H1 (cell line): ENCODE data around the gene NEUROD6. TPM values are rescaled to one million over a fixed set of nuclear protein-coding genes. Genes with fewer than 3 reads are reported as not detected.

ENCODE experiments used
- EP300 ChIP-seq, 2 experiments: IDR thresholded peaks; 1 replicate in 1 of 2; 2 replicates in 1 of 2; pipeline ENCODE4 v1.6.1; 2011 to 2012; ENCODE audit warnings: low read depth in 2 of 2, low read length in 2 of 2, mild to moderate bottlenecking in 2 of 2, borderline replicate concordance in 1 of 2, inconsistent platforms in 1 of 2, moderate library complexity in 1 of 2
- GTF2F1 ChIP-seq: IDR thresholded peaks from 2 replicates; pipeline ENCODE4 v1.6.1; 2012; ENCODE audit warnings: low read depth, low read length, improper control_type of control experiment, borderline replicate concordance
- MAFK ChIP-seq: IDR thresholded peaks from 2 replicates; pipeline ENCODE4 v1.6.1; 2012; ENCODE audit warnings: low read depth, mild to moderate bottlenecking, improper control_type of control experiment, low read length
- SP1 ChIP-seq: IDR thresholded peaks from 2 replicates; pipeline ENCODE4 v1.6.1; 2011; ENCODE audit warnings: low read depth, low read length
- SP2 ChIP-seq: IDR thresholded peaks from 2 replicates; pipeline ENCODE4 v1.6.1; 2012; ENCODE audit warnings: mild to moderate bottlenecking, low read length, inconsistent platforms
- USF2 ChIP-seq: IDR thresholded peaks from 2 replicates; pipeline ENCODE4 v1.6.1; 2011; ENCODE audit warnings: low read length, improper control_type of control experiment
- polyA plus RNA-seq, 7 experiments: library from polyadenylated mRNA; depleted of rRNA in 3 of 7; stranded (reverse) in 5 of 7; unstranded in 2 of 7; fragments of >200 nt in 5 of 7; fragments of 200-250 nt in 2 of 7; gene quantifications; 1 replicate in 5 of 7; 2 replicates in 1 of 7; 4 replicates in 1 of 7; pipeline versions ENCODE4 v1.2.1 to v1.2.3, GENCODE V29; 2011 to 2013; ENCODE audit warnings: missing spikeins in 2 of 7, mixed read lengths in 2 of 7
- total RNA-seq: library from RNA; stranded (reverse); fragmentation: NEBNext Ultra II Directional; extraction: Animal tissue kit (Norgen Biotek cat#: 25700); gene quantifications from 2 replicates; pipeline ENCODE4 v1.2.1, GENCODE V29; 2021
- TF ChIP-seq, protein P1 (sequence below): IDR thresholded peaks from 2 replicates; pipeline ENCODE4 v1.6.1; 2011; ENCODE audit warnings: low read depth, mild to moderate bottlenecking, low read length; ENCODE audit not compliant: insufficient read depth

Gene NEUROD6
- total and polyA plus RNA-seq, 2 of the 8 experiments (the other 6 are each of a cell fraction or from before 2014, with no cell fraction given) = not detected

DNA sequence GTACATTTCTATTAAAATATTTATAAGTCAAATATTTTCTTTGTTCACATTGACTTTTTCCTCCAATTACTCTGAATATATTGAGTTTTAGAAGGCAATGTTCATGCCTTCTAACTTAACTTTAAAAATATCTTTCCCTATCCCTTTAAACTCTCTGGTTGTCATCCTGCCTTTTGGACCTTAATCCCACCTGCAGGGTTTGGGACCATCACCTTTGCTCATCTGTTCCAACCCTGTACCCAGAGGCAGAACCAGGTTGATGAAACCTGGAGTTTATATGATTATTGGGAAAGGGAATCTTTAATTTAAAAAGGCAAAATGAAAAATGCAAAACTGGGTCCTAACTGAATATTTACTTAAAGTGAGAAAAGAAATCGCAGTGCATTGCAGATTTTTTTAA is 24.8 kb downstream of the NEUROD6 start (continued):
- TF ChIP-seq USF2 (no peak), GTF2F1 (no peak), SP2 (no peak), MAFK (no peak), EP300 (IDR thresholded peaks at IDR 0.05; ENCODE audit: borderline replicate concordance in 1 of 2, low read depth in 2 of 2, low read length in 2 of 2) (no peak), SP1 (no peak)
- TF ChIP-seq, protein P1, sequence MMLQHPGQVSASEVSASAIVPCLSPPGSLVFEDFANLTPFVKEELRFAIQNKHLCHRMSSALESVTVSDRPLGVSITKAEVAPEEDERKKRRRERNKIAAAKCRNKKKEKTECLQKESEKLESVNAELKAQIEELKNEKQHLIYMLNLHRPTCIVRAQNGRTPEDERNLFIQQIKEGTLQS = no peak
- TF ChIP-seq, all 59 proteins: peak for 0
